ENCODE measurements around the gene ULK4. TPM values are rescaled to one million over a fixed set of nuclear protein-coding genes. Genes with fewer than 3 reads are reported as not detected.

ULK4 gene
- total RNA-seq, 1 donor from 2014 or later = 10.2 TPM

DNA sequence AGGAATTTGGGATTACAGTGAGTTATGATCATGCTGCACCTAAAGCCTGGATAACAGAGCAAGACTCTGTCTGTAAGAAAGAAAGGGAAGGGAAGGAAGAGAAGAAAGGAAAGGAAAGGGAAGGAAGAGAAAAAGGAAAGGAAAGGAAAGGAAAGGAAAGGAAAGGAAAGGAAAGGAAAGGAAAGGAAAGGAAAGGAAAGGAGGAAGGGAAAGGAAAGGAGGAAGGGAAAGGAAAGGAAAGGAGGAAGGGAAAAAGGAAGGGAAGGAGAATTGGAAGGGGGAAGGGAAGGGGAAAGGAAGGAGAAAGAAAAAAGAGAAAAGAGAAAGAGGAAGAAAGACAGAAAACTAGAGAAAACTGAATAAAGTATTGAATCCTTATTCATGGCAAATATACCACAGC is 359.8 kb downstream of the ULK4 start:
- Mint-ChIP-seq H3K27ac (ENCODE audit: unreplicated experiment) (no peak overlapping the region), H3K9me3 (ENCODE audit: unreplicated experiment) (no peaks in the 10 kb centered on the region)

GRCh38 chr3:41601404-41601987 is 360.4 kb downstream of the ULK4 start:
- no peaks in the 10 kb centered on the region for H3K9me3 Mint-ChIP-seq (ENCODE audit: unreplicated experiment)

More for the DNA sequence above, 359.8 kb downstream of the ULK4 start:
- no peaks in the 10 kb centered on the region for H3K36me3 Mint-ChIP-seq (ENCODE audit: low read depth, unreplicated experiment)
- H3K4me1 Mint-ChIP-seq (ENCODE audit: unreplicated experiment) = no peaks in the 10 kb centered on the region
- no peak for TF ChIP-seq CTCF (IDR thresholded peaks at IDR 0.05; ENCODE audit: unreplicated experiment)
- no peak overlapping the region for H3K4me3 Mint-ChIP-seq (ENCODE audit: unreplicated experiment)
- H3K27me3 Mint-ChIP-seq (ENCODE audit: unreplicated experiment) = no peaks in the 10 kb centered on the region
- no peak for DNase-seq (ENCODE audit: low spot score)

DNA sequence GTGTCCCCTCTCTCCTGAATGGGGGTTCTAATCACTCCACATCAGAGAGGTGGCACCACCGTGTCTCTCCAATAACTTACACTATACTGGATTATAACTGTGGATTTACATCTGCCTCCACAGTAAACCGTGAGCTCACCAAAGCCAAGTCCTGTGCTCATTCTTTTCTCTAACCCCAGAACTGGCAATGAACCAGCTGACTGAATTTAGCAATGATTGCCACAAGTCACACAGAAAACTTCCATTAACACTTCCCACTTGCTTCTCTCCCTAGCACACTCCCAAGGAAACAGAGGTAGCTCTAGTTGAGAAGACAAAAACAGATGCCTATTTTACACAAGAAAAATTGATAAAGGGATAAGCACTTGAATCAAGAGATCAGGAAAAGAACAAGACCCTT is 361.3 kb downstream of the ULK4 start:
- DNase-seq (ENCODE audit: low spot score) = no peak
- H3K27me3 Mint-ChIP-seq (ENCODE audit: unreplicated experiment) = no peaks in the 10 kb centered on the region
- no peak overlapping the region for H3K4me3 Mint-ChIP-seq (ENCODE audit: unreplicated experiment)
- no peaks in the 10 kb centered on the region for H3K9me3 Mint-ChIP-seq (ENCODE audit: unreplicated experiment)
- no peak overlapping the region for H3K27ac Mint-ChIP-seq (ENCODE audit: unreplicated experiment)
- no peak for TF ChIP-seq CTCF (IDR thresholded peaks at IDR 0.05; ENCODE audit: unreplicated experiment)
- no peaks in the 10 kb centered on the region for H3K4me1 Mint-ChIP-seq (ENCODE audit: unreplicated experiment)
- H3K36me3 Mint-ChIP-seq (ENCODE audit: low read depth, unreplicated experiment) = no peaks in the 10 kb centered on the region

More at GRCh38 chr3:41601404-41601987, 360.4 kb downstream of the ULK4 start:
- Mint-ChIP-seq H3K27ac (ENCODE audit: unreplicated experiment) (no peak overlapping the region), H3K36me3 (ENCODE audit: low read depth, unreplicated experiment) (no peaks in the 10 kb centered on the region), H3K27me3 (ENCODE audit: unreplicated experiment) (no peaks in the 10 kb centered on the region), H3K4me3 (ENCODE audit: unreplicated experiment) (no peak overlapping the region), H3K4me1 (ENCODE audit: unreplicated experiment) (no peaks in the 10 kb centered on the region)
- no peak for DNase-seq (ENCODE audit: low spot score)
- no peak for TF ChIP-seq CTCF (IDR thresholded peaks at IDR 0.05; ENCODE audit: unreplicated experiment)

- Mint-ChIP-seq H3K27ac (ENCODE audit: unreplicated experiment) (no peak overlapping the region), H3K4me3 (ENCODE audit: unreplicated experiment) (no peak overlapping the region), H3K36me3 (ENCODE audit: low read depth, unreplicated experiment) (no peaks in the 10 kb centered on the region), H3K9me3 (ENCODE audit: unreplicated experiment) (no peaks in the 10 kb centered on the region), H3K27me3 (ENCODE audit: unreplicated experiment) (no peaks in the 10 kb centered on the region), H3K4me1 (ENCODE audit: unreplicated experiment) (no peaks in the 10 kb centered on the region)
- no peak for DNase-seq (ENCODE audit: low spot score)
- TF ChIP-seq CTCF (IDR thresholded peaks at IDR 0.05; ENCODE audit: unreplicated experiment) = no peak
These were observed 362.8 kb downstream of the ULK4 start for GRCh38 chr3:41599127-41599484.

GRCh38 chr3:41598402-41599126 is 363.3 kb downstream of the ULK4 start:
- Mint-ChIP-seq H3K9me3 (ENCODE audit: unreplicated experiment) (no peaks in the 10 kb centered on the region), H3K27me3 (ENCODE audit: unreplicated experiment) (peaks cover 2% of the 10 kb centered on the region), H3K4me1 (ENCODE audit: unreplicated experiment) (no peaks in the 10 kb centered on the region), H3K36me3 (ENCODE audit: low read depth, unreplicated experiment) (no peaks in the 10 kb centered on the region), H3K27ac (ENCODE audit: unreplicated experiment) (no peak overlapping the region), H3K4me3 (ENCODE audit: unreplicated experiment) (no peak overlapping the region)
- no peak for DNase-seq (ENCODE audit: low spot score)
- no peak for TF ChIP-seq CTCF (IDR thresholded peaks at IDR 0.05; ENCODE audit: unreplicated experiment)

Measured in endothelial cell (in vitro differentiated cells).